ENCODE data around the gene SFTA2.
A peak's percentile ranks its signal among the peaks of the same experiment; 100 is the strongest.

SFTA2 gene

DNA sequence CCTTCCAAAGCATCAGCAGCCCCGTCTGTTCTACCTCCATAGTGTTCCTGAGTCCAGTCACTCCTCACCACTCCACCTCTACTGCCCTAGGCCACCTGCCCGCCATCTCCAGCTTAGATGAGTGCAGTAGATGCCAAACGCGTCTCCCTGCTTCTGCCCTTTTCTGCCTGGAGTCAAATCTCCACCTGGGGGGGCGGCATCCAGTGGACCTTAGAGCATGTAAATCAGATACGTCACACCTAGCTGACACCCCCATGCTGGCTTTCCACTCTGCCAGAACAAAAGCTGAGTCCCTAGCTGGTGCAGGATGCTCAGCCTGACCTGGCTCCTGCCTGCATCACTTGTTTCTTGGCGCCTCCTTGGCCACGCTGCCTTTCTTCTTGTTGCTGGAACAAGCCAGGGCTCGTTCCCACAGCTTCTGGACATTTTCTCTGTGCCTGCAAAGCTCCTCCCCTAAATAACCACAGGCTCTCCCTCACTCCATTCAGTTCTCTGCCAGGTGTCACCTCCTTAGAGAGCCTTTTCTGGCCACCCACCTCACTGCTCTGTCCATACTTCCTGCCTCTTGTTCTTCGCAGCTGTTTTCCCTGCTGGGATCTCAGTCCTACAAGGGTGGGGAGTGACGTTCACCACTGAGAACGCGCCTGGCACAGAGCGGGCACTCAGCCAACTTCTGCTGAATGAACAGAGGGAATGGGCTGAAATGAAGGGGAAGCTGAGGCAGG is 41.9 kb downstream of the SFTA2 start:
- DNase-seq, result no peak

DNA sequence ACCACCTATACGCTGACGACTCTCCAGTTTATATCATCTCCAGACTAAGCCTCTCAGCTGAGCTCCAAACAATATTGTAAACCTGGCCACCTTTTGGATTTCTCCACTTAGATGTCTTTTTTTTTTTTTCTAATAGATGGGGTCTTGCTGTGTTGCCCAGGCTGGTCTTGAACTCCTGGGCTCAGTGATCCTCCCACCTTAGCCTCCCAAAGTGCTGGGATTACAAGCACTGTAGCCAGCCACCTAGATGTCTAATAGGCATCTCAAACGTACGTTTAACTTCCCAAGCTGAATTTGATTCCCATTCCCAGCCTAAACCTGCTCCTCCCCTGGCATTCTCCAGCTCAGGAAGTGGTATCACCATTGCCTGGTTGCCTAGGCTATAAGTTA is 42.5 kb downstream of the SFTA2 start:
- no peak for DNase-seq

DNA sequence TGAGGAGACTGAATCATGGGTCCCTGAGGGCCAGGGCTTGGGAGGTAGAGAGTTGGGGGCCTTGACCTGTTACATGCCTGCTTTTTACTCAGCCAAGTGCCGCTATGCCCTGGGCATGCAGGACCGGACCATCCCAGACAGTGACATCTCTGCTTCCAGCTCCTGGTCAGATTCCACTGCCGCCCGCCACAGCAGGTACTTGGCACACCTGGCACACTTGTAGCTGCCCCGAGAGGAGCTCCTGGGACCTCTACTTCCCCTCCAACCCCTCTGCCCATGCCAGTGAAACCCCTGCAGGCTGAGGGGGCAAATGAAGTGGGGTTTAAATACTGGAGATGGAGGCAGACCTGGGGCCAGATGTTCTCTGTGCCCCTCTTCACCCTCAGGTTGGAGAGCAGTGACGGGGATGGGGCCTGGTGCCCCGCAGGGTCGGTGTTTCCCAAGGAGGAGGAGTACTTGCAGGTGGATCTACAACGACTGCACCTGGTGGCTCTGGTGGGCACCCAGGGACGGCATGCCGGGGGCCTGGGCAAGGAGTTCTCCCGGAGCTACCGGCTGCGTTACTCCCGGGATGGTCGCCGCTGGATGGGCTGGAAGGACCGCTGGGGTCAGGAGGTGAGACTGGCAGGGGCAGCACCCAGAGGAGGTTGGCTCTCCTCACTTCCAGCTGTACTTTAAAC is 43.0 kb downstream of the SFTA2 start:
- DNase-seq, result no peak

DNA sequence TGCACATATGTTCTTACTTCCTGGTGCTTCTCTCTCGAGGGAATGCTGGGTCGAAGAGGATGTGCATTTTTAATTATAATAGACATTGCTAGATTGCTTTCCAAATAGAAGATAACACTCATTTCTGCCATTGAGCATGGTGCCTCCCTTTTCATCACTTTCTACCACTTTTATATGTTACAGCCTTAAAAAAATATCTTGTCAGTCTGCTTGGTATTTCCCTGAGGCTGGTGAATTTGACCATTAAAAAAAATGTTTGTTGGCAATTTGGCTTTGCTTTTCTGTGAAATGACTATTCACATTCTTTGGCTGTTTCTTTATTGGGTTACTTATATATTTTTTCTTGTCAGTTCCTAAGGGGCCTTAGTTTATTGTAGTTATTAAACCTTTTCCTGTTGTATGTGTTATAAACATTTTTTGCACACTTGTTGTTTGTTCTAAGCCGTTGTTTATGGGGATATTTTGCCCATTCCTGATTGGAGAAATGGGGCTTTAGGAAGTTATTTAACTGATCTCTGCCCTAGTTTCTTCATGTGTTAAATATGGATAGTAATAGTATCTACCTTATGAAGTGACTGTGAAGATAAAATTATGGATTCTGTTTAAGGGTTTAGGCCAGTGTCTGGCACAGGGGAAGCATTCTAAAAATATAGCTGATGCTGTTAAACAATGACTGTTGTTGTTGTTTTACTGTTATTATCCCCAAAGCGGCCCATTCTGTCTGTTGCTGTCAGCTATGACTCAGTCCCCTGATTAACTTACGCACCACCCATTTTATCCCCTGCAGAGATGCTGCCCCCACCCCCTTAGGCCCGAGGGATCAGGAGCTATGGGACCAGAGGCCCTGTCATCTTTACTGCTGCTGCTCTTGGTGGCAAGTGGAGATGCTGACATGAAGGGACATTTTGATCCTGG is 43.8 kb downstream of the SFTA2 start:
- no peak for DNase-seq

DNA sequence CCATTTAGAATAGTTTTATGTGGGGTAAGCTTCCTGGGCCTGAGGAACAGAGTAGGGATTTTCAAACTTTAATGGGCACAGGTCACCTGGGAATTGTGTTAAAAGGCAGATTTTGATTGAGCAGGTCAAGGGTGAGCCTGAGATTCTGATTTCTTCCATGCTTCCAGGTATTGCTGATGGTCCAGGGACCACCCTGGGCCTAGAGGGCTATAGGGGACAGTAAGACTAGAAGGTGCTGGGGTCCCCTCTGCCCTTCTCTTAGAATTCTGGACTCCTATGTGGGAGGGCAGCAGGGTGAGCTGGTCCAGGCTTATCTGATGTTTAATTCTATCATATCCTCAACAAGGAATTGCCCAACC is 45.1 kb downstream of the SFTA2 start:
- DNase-seq, result no peak

DNA sequence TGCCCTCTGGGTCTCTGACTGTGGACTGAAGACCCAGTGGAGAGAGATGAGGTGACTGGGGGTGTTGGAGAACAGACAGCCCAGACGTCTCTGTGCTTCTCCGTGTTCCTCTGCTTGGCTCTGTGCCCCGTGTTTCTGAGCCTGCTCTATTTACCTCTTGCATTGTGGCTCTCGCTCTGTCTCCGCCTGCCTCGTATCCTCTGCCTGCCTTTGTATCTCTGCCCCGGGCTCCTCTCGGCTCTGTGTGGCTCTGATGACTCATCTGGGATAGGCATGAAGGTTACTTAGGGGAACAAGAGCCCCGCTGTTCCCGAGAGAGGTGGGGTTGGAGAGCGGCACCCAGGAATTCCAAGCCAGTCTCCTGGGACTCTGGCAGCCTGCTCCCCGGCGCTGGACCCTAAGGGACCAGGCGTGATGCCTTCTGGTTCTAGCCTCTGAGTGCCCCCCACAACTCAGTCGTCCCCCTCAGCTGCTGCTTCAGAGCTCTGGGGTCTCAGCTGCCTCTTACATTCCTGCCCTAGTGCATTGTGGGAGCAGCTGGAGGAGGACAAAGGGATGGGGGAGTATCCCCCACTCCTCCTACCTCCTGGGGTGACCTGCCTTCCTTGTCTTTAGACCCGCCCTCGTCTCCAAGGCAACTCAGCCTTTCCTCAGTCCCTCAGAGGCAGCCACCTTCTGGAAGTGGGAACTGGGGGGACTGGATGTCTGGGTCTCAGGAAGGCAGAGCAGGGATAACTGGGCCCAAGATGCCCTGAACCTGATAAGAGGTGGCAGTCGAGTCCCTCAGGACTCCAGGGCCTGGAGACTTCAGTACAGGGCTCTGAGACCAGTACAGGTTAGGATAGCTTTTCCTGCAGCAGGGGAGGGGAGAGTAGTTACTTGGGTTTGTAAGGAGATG is 45.7 kb downstream of the SFTA2 start:
- DNase-seq, result no peak

DNA sequence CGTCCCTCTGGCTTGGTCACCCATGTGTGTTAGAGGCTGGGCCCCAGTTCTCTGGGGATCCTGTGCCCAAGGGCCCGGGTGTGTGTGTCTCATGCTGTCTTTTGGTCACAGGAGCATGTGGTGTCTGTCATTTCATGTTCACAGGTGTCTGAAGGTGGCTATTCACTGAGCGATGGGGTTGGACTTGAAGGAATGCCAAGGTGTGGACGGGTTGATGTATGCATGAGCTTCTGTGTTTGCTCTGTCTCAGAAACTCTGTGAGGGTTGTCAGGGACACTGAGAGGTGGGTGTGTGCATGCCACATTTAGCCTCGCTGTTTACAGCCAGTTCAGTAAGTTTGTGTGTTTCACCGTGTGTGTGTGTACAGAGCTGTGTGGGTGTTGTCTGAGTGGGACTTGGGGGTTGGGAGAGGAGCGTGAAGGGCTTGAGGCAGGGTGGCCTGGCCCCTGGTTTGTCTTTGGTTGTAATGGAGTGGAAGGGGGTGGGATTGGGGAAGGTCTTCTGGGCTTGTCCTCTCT is 46.4 kb downstream of the SFTA2 start:
- DNase-seq, result no peak

DNA sequence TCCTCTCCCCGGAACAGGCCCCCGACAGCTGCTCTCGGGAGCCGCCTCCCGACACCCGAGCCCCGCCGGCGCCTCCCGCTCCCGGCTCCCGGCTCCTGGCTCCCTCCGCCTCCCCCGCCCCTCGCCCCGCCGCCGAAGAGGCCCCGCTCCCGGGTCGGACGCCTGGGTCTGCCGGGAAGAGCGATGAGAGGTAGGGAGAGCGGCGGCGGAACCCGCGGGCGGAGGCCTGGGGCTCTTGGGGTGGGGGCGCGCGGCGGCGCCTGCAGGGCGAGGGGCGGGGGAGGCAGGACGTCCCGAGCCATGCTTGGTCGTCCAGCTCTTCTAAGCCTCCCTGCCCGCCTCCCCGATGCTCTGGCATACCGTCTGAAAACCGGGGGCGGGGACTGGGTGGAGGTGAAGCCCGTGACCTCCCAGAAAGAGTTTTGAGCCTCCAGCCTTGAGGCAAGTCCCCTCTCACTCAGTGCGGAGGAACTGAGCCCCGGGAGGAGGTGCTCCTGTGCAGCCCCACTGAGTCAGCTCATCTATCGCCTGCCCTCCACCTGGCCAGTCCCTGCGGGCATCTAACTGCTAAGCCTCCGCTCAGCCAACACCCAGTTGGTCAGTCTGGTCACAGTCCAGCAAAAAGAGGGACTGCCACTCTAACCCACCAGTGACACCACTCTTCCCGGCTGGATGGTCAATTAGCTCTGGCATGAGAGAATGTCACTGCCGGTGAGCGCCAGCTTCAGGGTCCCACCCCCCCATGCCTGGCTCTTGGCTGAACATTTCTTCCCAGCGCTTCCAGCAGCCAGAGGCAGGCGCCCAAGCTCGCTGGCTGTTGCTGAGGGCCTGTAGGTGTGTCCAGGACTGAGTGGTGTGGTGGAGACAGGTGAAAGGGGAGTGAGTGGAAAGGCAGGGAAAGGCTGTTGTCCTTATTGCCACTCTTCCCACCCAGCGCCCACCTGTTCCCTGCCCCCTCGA is 47.2 kb downstream of the SFTA2 start:
- DNase-seq, result peak; percentile 20

DNA sequence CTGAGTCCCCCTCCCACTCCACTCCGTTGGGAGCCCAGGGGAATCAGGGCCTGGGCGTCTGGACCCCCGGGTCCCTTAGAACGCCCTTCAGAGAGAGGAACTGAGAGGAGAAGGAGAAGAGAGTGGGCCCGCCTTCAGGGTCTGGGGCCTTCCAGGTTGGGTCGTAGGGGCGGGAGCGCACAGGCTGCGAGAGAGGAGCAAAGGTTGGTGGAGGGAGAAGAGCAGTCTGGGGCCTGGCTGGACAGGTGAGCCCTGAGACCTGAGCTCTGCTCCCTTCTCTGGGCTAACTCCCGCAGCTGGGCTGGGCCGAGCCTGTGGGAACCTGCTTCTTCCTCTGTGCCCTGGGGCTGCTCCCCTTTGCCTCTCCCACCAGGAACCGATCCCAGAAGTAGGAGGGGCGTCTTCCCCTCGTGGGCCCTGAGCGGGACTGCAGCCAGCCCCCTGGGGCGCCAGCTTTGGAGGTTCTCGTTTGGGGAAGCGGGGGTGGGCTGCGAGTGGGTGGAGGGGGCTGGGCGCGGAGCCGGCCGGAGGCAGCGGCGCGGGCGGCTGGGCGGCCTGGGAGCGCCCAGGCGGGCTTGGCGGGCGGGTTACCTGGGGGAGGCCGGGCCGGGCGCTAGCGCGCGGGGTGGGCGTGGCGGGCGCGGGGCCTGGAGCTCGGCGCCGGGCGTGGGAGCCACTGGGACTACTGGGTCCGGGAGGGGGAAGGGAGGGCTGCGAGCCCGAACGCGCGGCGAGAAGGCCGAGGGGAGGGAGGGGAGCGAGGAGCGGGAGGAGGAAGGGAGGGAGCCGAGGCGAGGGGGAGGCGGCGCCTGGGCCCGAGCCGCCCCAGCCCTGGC is 48.1 kb downstream of the SFTA2 start, which contains the start of gene DDR1:
DDR1 (plus strand) TSS at position 835 of the 836 bp plus-strand sequence. CDS start 4,211 bp downstream, outside the sequence.
- peak; percentile 39 for DNase-seq

DNA sequence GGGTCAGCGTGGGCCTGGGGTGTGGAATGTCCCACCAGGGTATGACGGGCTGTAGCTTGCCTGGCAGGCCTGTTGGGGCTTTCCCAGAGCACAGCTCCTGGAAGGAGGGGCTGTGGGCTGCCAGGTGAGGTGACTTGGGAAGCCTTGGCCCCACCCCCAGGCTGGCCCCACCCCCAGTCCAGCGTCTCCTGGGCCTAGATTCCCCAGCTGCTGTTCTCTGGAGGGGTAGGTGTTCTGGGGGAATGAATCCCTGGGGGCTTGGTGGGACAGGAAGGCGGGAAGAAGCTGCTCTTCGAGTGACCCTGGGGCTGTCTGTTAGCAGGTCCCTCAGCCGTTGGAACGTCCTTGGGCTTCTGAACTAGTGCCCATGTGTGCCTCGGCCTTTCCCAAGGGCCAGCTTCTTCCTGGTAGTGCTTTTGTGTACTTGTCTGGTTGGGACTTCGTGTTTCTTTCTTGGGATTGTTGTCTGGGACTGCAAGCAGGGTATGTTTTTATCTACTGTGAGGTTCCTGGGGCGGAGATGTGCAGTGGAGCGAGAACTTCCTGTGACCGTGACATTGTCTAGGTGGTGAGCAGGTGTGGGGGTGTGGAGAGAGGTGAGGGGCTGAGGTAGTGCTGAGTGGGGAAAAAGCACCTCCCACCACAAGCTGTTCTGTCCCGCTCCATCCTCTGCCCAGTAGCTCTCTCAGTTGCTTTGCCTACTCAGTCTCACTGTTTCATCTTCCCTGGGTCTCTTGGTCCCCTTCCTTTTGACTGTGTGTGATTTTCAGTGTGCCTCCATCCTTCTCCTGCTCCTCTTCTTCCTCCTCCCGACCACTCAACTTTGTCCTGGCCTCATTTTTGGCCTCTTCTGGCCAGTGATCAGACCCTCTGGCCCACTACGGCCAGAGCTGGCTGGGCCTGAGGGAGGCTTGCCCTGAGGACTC is 48.9 kb downstream of the SFTA2 start:
- DNase-seq, result peak; percentile 24

DNA sequence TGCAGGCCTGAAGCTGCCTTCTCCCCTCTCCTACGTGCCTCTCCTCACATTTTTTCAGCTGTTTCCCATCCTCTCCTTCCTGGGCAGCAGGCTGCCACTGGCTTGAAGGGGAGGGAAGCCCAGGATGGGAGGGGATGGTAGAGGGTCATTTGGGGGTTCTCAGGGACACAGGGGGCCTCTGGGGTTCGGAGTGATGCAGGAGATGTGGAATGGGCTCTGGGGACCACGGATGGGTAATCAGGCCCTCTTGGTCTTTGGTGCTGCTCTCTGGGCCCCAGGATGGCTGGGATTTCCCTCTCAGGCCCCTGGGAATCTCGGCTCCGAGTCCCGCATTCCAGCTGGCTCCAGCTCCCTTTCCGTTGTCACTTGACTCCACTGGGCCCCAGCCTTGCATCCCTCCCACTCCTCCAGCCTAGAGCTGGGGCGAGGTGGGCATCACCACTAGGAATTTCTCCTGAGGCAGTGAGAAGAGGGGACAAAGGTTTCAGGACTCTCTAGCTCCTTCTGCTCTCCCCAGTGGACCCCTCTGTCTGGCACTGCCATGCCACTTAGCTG is 49.7 kb downstream of the SFTA2 start:
- DNase-seq, result no peak

DNA sequence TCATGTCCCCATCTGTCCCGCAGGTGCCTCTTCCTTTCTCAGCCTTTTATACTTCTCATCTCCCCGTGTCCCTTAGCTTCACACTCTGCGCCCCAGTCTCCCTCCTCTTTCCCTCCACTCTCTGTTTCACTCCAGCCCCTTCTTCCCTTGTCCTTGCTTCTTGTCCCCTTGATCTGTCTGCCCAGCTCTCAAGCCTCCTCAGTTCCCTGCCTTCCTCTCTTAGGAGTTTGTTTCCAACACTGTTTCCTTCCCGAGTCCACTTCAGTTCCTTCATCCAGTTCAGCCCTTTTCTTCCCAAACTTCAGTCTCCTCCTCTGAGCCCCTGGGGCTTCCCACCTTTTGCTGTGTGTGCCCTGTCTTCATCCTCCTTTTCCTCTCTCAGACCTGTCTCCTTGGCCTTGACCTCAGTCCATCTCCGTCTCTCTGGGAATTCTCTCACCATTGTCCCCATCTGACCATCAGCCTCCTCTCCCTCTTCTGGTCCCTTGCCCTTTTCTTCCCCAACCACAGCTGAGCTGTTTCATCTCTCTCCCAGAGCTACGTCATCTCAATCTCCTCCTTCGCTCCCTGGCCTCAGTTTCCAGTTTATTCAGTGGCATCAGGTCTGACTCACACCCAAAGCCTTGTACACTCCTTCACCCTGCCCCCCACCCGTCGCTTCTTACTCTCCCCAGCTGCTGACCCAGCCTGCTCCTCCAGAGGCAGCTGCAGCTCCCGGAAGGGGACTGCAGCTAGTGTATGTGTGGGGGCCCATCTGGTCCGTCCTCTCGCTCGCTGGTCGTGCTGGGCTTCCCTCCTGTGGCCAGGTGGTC is 50.4 kb downstream of the SFTA2 start:
- DNase-seq, result no peak
